Left ventricle myocardium inferior (tissue), 1 donor: ENCODE measurements around the gene FCN3. TPM values are rescaled to one million over a fixed set of nuclear protein-coding genes. Genes with fewer than 3 reads are reported as not detected.

Source experiments
- DNase-seq: peaks from one replicate; pipeline ENCODE4 v3.0.0-alpha.2; 2020
- H3K27ac ChIP-seq: fragments of 200-600 bp; replicated peaks from 2 replicates; pipeline ENCODE4 v1.8.0; 2021
- H3K27me3 ChIP-seq: fragments of 200-600 bp; 2 replicates; pipeline ENCODE4 v1.8.0; 2021; ENCODE audit warnings: low read depth
- H3K36me3 ChIP-seq: fragments of 200-600 bp; 2 replicates; pipeline ENCODE4 v1.8.0; 2021
- H3K4me1 ChIP-seq: fragments of 200-600 bp; 2 replicates; pipeline ENCODE4 v1.8.0; 2021
- H3K4me3 ChIP-seq: fragments of 200-600 bp; 2 replicates; pipeline ENCODE4 v1.8.0; 2021; ENCODE audit warnings: mild to moderate bottlenecking, moderate library complexity
- H3K9me3 ChIP-seq: fragments of 200-600 bp; replicated peaks from 2 replicates; pipeline ENCODE4 v1.8.0; 2021
- intact Hi-C: fragments of 100-400 bp; cut with micrococcal nuclease; formaldehyde crosslinking; loops from one replicate; pipeline ENCODE4 v1.11.0; 2022
- total RNA-seq: library from RNA; stranded (reverse); fragmentation: NEBNext Ultra II Directional; extraction: Animal tissue kit (Norgen Biotek cat#: 25700); gene quantifications from one replicate; pipeline ENCODE4 v1.2.1, GENCODE V29; 2021
- TF ChIP-seq, protein P1 (sequence below): fragments of 200-600 bp; IDR thresholded peaks from 2 replicates; pipeline ENCODE4 v1.8.0; 2021; ENCODE audit warnings: antibody characterized with exemption, mild to moderate bottlenecking, borderline replicate concordance
- donor health status: DM: no; HTN: yes; CAD: no; lungs with severe emphysema.

Gene FCN3
- total RNA-seq, 1 donor from 2014 or later, result 27.3 TPM

DNA sequence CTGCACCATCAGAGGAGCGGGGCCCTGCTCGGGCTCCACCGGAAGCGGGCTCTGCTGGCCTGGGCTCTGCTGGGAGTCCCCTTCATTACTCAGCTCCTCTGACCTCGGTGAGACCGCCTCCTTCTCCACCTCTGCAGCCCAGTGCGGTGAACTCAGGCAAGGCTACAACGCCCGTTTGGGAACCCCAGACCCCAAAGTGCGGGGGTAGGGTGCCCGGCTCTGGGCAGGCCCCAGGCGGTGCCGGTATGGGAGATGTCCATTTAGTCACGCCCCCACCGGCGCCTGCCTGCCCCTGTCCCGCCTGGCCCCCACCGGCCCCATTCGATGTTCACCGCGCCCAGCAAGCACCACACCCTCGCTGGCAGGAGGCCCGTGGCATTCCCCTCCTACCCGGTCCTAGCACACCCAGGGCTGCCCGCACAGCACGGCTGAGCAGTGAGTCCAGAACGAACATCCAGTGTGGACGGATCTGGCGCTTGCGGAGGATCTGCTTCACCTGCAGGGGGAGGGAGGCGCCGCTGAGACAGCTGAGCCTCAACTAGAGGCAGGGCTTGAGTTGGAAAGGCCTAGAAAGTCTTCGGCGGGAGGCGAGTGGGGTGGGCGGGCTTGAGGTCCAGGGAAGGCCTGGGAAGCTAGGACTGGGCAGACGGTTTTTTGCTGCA lies 17.9 kb downstream of the FCN3 start:
- no peak for DNase-seq
- no peaks in the 10 kb centered on the region for H3K27me3 ChIP-seq
- no peaks in the 10 kb centered on the region for H3K9me3 ChIP-seq
- H3K36me3 ChIP-seq, result peaks cover 89% of the 10 kb centered on the region
- intact Hi-C loops, result no loop called here
- TF ChIP-seq, protein P1, sequence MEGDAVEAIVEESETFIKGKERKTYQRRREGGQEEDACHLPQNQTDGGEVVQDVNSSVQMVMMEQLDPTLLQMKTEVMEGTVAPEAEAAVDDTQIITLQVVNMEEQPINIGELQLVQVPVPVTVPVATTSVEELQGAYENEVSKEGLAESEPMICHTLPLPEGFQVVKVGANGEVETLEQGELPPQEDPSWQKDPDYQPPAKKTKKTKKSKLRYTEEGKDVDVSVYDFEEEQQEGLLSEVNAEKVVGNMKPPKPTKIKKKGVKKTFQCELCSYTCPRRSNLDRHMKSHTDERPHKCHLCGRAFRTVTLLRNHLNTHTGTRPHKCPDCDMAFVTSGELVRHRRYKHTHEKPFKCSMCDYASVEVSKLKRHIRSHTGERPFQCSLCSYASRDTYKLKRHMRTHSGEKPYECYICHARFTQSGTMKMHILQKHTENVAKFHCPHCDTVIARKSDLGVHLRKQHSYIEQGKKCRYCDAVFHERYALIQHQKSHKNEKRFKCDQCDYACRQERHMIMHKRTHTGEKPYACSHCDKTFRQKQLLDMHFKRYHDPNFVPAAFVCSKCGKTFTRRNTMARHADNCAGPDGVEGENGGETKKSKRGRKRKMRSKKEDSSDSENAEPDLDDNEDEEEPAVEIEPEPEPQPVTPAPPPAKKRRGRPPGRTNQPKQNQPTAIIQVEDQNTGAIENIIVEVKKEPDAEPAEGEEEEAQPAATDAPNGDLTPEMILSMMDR, result no peak
- H3K4me1 ChIP-seq, result peaks cover 33% of the 10 kb centered on the region
- no peak overlapping the region for H3K4me3 ChIP-seq
- no peak overlapping the region for H3K27ac ChIP-seq

DNA sequence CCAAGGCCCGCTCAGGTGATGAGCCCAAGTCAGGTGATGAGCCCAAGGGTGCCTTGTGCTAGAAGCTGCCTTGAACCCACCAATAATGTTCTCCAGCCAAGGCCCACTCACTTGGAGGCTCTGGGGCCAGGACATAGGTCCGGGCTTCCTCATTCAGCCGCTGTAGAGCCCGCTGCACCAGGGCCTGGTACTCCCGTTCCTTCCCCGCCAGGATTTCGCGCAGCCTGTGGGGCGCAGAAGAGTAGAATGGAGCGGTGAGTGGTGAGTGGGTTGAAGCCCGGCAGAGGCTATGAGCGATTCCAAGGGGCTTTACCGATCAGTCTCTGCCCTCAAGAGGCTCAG lies 18.4 kb downstream of the FCN3 start:
- TF ChIP-seq, protein P1, result no peak
- DNase-seq, result no peak
- H3K4me3 ChIP-seq, result no peak overlapping the region
- no peaks in the 10 kb centered on the region for H3K27me3 ChIP-seq
- no peaks in the 10 kb centered on the region for H3K9me3 ChIP-seq
- intact Hi-C loops, result no loop called here
- peaks cover 84% of the 10 kb centered on the region for H3K36me3 ChIP-seq
- H3K27ac ChIP-seq, result no peak overlapping the region
- peaks cover 38% of the 10 kb centered on the region for H3K4me1 ChIP-seq

DNA sequence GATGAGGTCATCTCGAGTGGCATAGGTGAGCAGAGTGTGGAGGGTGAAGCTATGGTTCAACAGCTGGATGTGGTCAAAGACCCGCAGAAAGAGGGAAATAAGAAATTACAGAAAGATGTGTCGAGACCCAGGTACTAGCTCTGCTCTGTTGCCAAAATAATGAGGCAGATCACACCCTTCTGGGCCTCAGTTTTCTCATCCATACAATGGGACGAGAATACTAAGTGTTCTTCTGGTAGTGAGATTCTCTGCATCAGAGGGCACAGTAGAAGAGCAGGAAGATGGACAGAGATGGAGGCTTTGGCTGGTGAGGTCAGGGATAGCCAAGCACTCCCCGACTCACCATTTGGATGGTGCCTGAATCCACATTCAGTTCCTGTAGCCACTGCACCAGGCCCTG lies 18.9 kb downstream of the FCN3 start:
- Histone ChIP-seq H3K4me3 (no peak overlapping the region), H3K4me1 (peaks cover 39% of the 10 kb centered on the region), H3K9me3 (no peaks in the 10 kb centered on the region), H3K27me3 (no peaks in the 10 kb centered on the region), H3K36me3 (peaks cover 79% of the 10 kb centered on the region), H3K27ac (no peak overlapping the region)
- no peak for DNase-seq
- intact Hi-C loops, result no loop called here
- TF ChIP-seq, protein P1, result no peak

DNA sequence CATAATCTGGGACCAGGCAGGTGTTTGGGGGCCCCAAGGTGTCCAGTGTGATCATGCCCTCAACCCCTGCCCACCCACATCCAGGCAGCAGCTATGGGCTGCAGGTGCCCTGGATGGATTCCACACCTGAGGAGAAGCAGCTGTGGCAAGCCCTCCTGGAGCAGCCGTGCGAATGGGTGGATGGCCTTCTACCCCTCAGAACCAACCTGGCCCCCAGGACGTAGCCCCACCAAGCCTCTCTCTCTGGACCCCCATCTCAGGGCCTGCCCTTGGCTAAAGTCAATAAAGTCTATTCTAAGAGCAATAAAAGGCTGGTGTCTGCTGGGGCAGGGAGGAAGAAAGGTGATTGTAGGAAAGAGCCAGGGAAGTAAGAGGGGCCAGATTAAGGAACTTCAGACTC lies 21.0 kb downstream of the FCN3 start:
- H3K36me3 ChIP-seq, result peaks cover 58% of the 10 kb centered on the region
- intact Hi-C loops, result no loop called here
- TF ChIP-seq, protein P1, result no peak

DNA sequence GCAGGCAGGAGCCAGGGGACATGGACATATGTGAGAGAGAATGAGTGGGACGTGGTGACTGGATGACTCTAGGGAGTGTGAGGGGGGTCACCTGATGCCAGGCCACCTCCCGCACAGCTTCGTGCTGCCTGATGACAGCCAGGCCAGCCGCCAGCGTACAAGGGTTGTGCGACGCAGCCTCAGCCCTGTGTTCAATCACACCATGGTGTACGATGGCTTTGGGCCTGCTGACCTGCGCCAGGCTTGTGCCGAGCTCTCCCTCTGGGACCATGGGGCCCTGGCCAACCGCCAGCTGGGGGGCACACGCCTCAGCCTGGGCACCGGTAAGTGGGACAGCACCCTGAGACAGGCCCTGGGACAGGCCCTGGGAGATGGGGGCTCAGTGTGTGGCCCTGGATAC lies 21.5 kb downstream of the FCN3 start:
- DNase-seq, result peak; percentile 63
- H3K4me3 ChIP-seq, result no peak overlapping the region
- intact Hi-C loops, result no loop called here
- H3K27me3 ChIP-seq, result no peaks in the 10 kb centered on the region
- H3K9me3 ChIP-seq, result no peaks in the 10 kb centered on the region
- H3K4me1 ChIP-seq, result peaks cover 42% of the 10 kb centered on the region
- peak overlapping the region; percentile 46 for H3K27ac ChIP-seq
- TF ChIP-seq, protein P1, result no peak
- H3K36me3 ChIP-seq, result peaks cover 53% of the 10 kb centered on the region

More for the DNA sequence above, 21.0 kb downstream of the FCN3 start:
- DNase-seq, result no peak
- no peaks in the 10 kb centered on the region for H3K27me3 ChIP-seq
- peak overlapping the region; percentile 46 for H3K27ac ChIP-seq
- H3K4me3 ChIP-seq, result no peak overlapping the region
- H3K9me3 ChIP-seq, result no peaks in the 10 kb centered on the region
- peaks cover 46% of the 10 kb centered on the region for H3K4me1 ChIP-seq
